ENCODE data around the gene PTPRM.

DNA sequence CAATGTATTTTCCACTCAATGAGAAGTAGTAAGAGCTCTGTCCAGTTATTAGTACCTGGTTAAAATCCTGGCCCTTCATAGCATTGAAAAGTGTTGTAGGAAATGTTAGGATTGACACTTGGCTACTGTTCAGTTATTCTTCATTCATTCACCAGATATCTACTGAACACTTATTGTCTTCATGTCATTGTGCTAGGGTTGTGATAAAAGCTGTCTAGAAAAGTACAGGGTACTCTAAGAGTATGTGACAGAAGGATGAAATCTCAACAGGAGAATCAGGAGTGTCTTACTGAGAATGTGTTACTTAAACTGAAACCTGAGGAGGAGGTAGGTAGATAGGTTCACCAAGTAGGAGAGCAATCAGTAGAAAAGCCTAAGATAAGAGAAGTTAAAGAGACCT is 530.3 kb downstream of the PTPRM start:
- TF ChIP-seq, protein P1, sequence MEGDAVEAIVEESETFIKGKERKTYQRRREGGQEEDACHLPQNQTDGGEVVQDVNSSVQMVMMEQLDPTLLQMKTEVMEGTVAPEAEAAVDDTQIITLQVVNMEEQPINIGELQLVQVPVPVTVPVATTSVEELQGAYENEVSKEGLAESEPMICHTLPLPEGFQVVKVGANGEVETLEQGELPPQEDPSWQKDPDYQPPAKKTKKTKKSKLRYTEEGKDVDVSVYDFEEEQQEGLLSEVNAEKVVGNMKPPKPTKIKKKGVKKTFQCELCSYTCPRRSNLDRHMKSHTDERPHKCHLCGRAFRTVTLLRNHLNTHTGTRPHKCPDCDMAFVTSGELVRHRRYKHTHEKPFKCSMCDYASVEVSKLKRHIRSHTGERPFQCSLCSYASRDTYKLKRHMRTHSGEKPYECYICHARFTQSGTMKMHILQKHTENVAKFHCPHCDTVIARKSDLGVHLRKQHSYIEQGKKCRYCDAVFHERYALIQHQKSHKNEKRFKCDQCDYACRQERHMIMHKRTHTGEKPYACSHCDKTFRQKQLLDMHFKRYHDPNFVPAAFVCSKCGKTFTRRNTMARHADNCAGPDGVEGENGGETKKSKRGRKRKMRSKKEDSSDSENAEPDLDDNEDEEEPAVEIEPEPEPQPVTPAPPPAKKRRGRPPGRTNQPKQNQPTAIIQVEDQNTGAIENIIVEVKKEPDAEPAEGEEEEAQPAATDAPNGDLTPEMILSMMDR (IDR thresholded peaks at IDR 0.05; ENCODE audit: low read depth, low read length): no peak
- TF ChIP-seq, protein P2, sequence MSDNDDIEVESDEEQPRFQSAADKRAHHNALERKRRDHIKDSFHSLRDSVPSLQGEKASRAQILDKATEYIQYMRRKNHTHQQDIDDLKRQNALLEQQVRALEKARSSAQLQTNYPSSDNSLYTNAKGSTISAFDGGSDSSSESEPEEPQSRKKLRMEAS (IDR thresholded peaks at IDR 0.05; ENCODE audit: low read depth, low read length): no peak
- TF ChIP-seq POLR2A (IDR thresholded peaks at IDR 0.05; ENCODE audit: extremely low read depth, insufficient read length) (no peak), MYC (IDR thresholded peaks at IDR 0.05; ENCODE audit: low read depth, low read length) (no peak)
